Transverse colon (tissue), 3 donors: ENCODE results near the gene SF3B4.

Experiments
- EP300 ChIP-seq: sonication (generic); formaldehyde crosslinking; IDR thresholded peaks from one replicate; pipeline ENCODE4 v1.6.1; 2017; ENCODE audit warnings: antibody characterized with exemption, low read depth
- POLR2A ChIP-seq: fragments of 450-650 bp; IDR thresholded peaks from one replicate; pipeline ENCODE4 v1.6.1; 2016; ENCODE audit warnings: antibody characterized with exemption, mild to moderate bottlenecking, moderate library complexity
- TF ChIP-seq, protein P1 (sequence below), 5 experiments: fragments of 200-600 bp in 3 of 5; fragments of 450-650 bp in 2 of 5; sonication (generic) in 3 of 5; IDR thresholded peaks; 1 replicate in 2 of 5; 2 replicates in 3 of 5; pipeline ENCODE4 v1.5.1; 2016 to 2017; ENCODE audit warnings: antibody characterized with exemption in 5 of 5, inconsistent platforms in 3 of 5, mild to moderate bottlenecking in 2 of 5, moderate library complexity in 1 of 5

DNA sequence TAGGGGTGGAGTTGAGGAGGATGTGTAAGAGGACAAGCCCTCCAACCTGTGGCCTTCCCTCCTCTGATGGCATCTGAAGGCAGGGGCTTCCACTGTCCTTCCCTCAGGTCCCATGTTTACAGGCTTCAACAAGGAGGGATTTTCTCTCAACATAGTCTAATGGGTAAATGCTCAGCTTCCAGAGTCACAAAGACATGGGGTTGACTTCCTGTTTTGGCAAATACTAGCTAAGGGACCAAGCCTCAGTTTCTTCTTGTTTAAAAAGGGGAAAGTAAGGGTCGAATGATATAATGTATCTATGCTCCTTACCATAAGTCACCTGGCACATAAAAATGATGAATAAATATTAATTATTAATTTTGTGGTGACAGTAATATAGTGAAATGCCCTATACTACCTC, 13.1 kb downstream of the SF3B4 start:
- TF ChIP-seq POLR2A (no peak), EP300 (no peak)
- TF ChIP-seq, protein P1, sequence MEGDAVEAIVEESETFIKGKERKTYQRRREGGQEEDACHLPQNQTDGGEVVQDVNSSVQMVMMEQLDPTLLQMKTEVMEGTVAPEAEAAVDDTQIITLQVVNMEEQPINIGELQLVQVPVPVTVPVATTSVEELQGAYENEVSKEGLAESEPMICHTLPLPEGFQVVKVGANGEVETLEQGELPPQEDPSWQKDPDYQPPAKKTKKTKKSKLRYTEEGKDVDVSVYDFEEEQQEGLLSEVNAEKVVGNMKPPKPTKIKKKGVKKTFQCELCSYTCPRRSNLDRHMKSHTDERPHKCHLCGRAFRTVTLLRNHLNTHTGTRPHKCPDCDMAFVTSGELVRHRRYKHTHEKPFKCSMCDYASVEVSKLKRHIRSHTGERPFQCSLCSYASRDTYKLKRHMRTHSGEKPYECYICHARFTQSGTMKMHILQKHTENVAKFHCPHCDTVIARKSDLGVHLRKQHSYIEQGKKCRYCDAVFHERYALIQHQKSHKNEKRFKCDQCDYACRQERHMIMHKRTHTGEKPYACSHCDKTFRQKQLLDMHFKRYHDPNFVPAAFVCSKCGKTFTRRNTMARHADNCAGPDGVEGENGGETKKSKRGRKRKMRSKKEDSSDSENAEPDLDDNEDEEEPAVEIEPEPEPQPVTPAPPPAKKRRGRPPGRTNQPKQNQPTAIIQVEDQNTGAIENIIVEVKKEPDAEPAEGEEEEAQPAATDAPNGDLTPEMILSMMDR (IDR thresholded peaks at IDR 0.05) = no peak
